Astrocyte (in vitro differentiated cells and primary cell): ENCODE measurements around the gene CELF4.

ENCODE experiments used
- EZH2 ChIP-seq: IDR thresholded peaks from 2 replicates; pipeline ENCODE4 v1.6.1; 2012; ENCODE audit warnings: mild to moderate bottlenecking, low read length, inconsistent platforms; ENCODE audit not compliant: insufficient read depth
- TF ChIP-seq, protein P1 (sequence below): IDR thresholded peaks from 2 replicates; pipeline ENCODE4 v1.5.1; 2011; ENCODE audit warnings: low read depth, mild to moderate bottlenecking, inconsistent platforms, low read length, moderate library complexity; ENCODE audit not compliant: insufficient read depth

DNA sequence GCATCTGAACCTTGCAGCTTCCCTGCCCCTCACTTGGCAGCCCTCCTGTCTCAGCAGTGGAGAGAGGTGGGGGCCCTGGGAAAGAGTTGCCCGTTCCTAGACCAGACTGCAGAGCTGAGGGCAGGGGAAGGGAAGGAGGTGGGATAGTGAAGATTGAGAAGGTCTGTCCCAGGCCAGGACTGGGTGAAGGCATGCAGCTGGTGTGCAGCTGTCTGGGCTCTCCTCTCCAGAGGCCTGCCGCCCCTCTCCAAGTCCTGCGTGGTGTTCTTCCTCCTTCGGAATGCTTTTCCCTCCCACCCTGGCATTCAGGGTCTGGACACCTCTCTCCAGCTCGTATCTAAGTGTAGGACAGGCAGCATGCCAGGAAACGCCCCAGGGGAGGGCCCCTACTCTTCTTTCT is 323.5 kb downstream of the CELF4 start:
- no peak for TF ChIP-seq EZH2
- TF ChIP-seq, protein P1, sequence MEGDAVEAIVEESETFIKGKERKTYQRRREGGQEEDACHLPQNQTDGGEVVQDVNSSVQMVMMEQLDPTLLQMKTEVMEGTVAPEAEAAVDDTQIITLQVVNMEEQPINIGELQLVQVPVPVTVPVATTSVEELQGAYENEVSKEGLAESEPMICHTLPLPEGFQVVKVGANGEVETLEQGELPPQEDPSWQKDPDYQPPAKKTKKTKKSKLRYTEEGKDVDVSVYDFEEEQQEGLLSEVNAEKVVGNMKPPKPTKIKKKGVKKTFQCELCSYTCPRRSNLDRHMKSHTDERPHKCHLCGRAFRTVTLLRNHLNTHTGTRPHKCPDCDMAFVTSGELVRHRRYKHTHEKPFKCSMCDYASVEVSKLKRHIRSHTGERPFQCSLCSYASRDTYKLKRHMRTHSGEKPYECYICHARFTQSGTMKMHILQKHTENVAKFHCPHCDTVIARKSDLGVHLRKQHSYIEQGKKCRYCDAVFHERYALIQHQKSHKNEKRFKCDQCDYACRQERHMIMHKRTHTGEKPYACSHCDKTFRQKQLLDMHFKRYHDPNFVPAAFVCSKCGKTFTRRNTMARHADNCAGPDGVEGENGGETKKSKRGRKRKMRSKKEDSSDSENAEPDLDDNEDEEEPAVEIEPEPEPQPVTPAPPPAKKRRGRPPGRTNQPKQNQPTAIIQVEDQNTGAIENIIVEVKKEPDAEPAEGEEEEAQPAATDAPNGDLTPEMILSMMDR, result no peak
